Measurements from ENCODE around the gene MAML2.

MAML2 gene

DNA sequence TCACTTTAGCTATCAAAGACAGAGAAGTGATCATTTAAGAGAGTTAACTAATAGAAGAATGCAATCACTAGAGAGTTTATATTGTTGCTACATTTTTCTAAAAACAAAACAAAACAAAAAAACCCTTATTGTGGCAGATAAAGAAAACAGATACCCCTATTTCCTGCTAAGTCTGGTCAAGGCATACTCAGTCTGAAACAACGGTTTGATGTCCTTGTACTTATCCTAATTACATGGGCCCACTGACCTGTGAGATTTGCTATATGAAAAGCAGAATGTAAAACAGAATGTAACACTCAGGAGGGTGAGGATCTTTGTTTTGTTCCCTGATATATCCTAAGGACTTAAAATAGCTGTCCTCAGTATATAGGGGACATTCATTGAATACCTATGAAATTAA is 24.6 kb downstream of the MAML2 start:
- in situ Hi-C loops (cut with MboI; ENCODE audit: low sequenced_read_pairs) = no loop called here
- no peak overlapping the region for H3K4me3 ChIP-seq
- H3K9me3 ChIP-seq = no peaks in the 10 kb centered on the region
- H3K27me3 ChIP-seq (ENCODE audit: low read depth) = no peaks in the 10 kb centered on the region
- peaks cover under 1% of the 10 kb centered on the region for H3K4me1 ChIP-seq
- no peaks in the 10 kb centered on the region for H3K36me3 ChIP-seq (replicated peaks)
- DNase-seq (ENCODE audit: low spot score in 2 of 2) = no peak

DNA sequence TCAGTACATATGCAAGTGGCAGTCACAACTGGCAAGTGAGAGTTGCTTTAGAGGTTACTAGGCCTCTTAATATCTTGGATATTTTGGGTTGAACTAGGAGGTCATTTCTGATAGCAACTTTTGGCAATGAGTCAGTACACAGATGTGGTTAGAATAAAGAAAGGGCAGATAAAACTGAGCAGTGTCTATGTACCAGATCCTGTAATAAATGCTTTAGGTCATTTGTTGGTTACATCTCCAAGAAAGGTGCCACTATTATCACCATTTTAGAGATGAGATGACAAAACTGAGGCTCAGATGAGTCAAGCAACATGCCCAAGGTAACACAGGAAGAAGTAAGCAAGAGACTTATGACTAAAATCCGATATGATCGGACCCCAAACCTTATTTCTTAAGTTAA is 25.0 kb downstream of the MAML2 start:
- Histone ChIP-seq H3K36me3 (replicated peaks) (no peaks in the 10 kb centered on the region), H3K9me3 (no peaks in the 10 kb centered on the region), H3K4me1 (no peaks in the 10 kb centered on the region; the same call in none of the 2 replicates), H3K4me3 (no peak overlapping the region), H3K27me3 (ENCODE audit: low read depth) (no peaks in the 10 kb centered on the region)
- DNase-seq (ENCODE audit: low spot score in 2 of 2) = no peak
- in situ Hi-C loops (cut with MboI; ENCODE audit: low sequenced_read_pairs) = no loop called here

DNA sequence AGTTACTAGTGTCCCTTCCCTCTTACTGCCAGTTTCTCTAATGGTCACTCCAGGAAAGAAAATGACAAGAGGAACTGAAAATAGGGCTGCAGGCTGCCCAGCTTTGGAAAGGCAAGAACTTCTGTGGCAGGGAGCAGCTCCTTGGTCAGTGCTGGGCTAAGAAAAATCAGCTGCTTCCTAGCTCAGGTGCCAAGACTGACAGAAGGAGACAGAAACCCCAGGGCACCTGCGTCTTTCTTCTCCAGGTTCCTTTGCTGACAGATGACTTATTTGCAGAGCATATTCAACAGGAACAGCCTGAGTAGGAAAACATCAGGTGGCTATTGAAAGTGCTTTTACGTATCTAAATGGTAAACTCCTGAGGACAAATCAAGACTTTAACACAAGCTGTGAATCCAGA is 25.4 kb downstream of the MAML2 start:
- no peaks in the 10 kb centered on the region for H3K36me3 ChIP-seq (replicated peaks)
- no peak overlapping the region for H3K4me3 ChIP-seq
- H3K4me1 ChIP-seq = no peaks in the 10 kb centered on the region; the same call in none of the 2 replicates
- in situ Hi-C loops (cut with MboI; ENCODE audit: low sequenced_read_pairs) = no loop called here
- H3K9me3 ChIP-seq = no peaks in the 10 kb centered on the region
- DNase-seq (ENCODE audit: low spot score in 2 of 2) = no peak
- H3K27me3 ChIP-seq (ENCODE audit: low read depth) = no peaks in the 10 kb centered on the region

DNA sequence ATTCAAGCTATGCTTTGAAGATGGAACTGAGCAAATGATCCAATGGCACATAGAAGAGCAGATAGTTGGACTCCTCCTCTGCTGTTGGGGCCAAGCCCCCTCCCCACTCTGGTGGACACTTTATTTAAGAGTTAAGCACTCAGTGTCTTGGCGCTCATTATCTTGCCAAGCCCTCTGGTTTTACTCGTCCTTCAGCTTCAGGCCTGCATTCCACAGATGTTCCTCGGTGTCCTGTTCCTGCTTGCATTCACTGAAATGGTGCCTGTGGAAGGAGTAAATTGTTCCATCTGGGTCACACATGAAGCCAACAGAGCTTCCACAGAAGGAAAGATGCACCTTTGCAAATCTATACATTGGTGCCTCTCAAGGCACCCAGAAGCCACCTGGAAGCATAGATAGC is 26.1 kb downstream of the MAML2 start:
- H3K36me3 ChIP-seq (replicated peaks) = no peaks in the 10 kb centered on the region
- H3K4me1 ChIP-seq = peaks cover 3% of the 10 kb centered on the region
- no peaks in the 10 kb centered on the region for H3K27me3 ChIP-seq (ENCODE audit: low read depth)
- DNase-seq (ENCODE audit: low spot score in 2 of 2) = no peak
- H3K9me3 ChIP-seq = no peaks in the 10 kb centered on the region
- no peak overlapping the region for H3K4me3 ChIP-seq
- in situ Hi-C loops (cut with MboI; ENCODE audit: low sequenced_read_pairs) = no loop called here

DNA sequence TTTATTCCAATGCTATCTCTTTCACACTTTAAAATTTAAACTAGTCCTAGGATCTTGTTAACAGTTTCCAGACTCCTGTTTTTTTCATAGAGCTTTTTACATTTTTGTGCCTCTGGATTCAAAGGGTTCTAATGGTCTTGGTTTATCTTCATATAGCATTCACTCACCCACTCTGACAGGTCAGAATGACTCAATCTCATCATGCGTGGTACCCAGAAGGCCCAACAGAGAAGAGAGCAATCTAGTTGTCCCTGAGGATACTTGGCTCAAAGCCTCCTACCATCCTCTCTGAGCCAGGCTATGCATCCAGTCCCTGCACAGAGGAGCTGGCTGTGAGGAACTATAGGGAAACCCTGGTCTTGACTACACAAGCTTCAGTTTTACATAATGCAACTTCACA is 27.5 kb downstream of the MAML2 start:
- no peak for DNase-seq (ENCODE audit: low spot score in 2 of 2)
- no peaks in the 10 kb centered on the region for H3K36me3 ChIP-seq (replicated peaks)
- H3K9me3 ChIP-seq = no peaks in the 10 kb centered on the region
- in situ Hi-C loops (cut with MboI; ENCODE audit: low sequenced_read_pairs) = no loop called here
- H3K27me3 ChIP-seq (ENCODE audit: low read depth) = no peaks in the 10 kb centered on the region
- no peak overlapping the region for H3K4me3 ChIP-seq
- peaks cover 14% of the 10 kb centered on the region for H3K4me1 ChIP-seq

DNA sequence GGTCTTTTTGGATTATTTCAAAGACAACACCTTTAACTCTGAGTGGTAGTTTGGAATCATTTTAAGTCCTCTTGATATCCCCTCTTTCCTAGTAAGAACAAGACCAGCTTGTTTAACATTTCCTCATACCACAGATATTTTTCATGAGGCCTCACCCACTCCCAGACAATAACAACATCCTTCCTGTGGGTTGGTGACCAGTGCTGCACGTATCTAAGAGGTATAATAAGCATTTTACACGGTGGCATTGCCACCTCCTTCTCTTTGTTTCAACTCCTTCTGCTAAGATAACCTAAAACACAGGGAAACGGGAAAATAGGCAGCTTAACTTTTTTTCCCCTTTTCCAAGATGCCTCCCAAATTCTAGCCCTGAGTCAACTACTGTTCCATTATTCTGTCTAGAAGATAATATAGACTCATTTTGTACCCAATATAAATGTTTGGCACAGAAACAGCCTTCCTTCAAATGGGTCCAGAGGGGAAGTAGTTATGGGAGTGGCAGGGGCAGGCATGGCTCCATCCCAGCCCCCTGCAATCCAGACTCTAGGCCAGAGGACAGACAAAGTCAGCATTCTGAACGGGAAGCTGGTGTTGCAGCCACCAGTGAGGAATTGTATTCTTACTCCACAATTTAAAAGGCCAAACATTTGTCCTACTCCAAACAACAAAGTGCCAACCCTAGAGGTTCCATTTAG is 28.5 kb downstream of the MAML2 start:
- Histone ChIP-seq H3K36me3 (replicated peaks) (no peaks in the 10 kb centered on the region), H3K4me1 (peaks cover 14% of the 10 kb centered on the region)
- in situ Hi-C loops (cut with MboI; ENCODE audit: low sequenced_read_pairs) = no loop called here

DNA sequence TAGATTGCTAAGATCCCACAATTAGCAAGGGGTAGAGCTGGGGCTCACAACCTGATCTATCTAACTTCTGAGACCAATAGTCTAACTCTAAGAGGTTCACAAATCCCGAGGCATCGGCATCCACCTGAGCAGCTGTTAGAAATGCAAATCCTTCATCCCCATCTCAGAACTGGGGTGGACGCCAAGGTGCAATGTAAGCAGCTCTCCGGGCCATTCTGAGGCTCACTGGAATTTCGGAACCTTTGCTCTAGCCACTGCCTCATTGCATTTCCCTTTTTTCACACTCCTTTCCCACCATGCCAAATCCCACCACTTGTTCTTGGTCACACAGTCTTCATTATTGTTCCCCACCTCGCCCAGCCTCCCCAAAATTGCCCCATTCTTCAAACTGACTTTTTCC is 29.8 kb downstream of the MAML2 start:
- Histone ChIP-seq H3K4me1 (peaks cover 28% of the 10 kb centered on the region), H3K9me3 (no peaks in the 10 kb centered on the region), H3K4me3 (no peak overlapping the region), H3K36me3 (replicated peaks) (no peaks in the 10 kb centered on the region), H3K27me3 (ENCODE audit: low read depth) (no peaks in the 10 kb centered on the region)
- no peak for DNase-seq (ENCODE audit: low spot score in 2 of 2)
- in situ Hi-C loops (cut with MboI; ENCODE audit: low sequenced_read_pairs) = no loop called here

More for the DNA sequence above, 28.5 kb downstream of the MAML2 start:
- DNase-seq (ENCODE audit: low spot score in 2 of 2) = no peak
- Histone ChIP-seq H3K4me3 (no peak overlapping the region), H3K9me3 (no peaks in the 10 kb centered on the region), H3K27me3 (ENCODE audit: low read depth) (no peaks in the 10 kb centered on the region)

DNA sequence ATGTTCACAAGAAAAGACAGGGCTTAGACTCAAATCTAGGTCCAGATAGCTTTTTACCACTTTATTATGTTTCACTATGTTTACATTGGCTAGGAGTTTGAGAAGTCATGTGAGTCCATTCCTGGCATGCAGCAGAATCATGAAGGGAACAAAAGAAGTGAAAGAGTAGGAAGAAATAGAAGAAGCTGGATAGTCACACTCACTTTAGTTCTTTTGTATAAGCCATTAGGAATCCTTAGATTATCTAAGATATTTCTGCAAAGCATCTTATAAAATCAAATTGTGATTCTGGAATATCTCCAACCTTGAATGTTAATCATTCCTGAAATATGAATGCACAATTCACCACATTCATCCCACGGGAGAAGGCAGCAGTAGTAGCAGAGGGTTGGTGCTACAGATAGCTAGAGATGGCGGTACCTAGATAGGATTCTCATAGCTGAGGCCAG is 31.9 kb downstream of the MAML2 start:
- in situ Hi-C loops (cut with MboI; ENCODE audit: low sequenced_read_pairs) = no loop called here
- H3K9me3 ChIP-seq = no peaks in the 10 kb centered on the region
- H3K4me1 ChIP-seq = peaks cover 46% of the 10 kb centered on the region
- no peaks in the 10 kb centered on the region for H3K27me3 ChIP-seq (ENCODE audit: low read depth)
- DNase-seq (ENCODE audit: low spot score in 2 of 2) = no peak
- no peak overlapping the region for H3K4me3 ChIP-seq
- no peaks in the 10 kb centered on the region for H3K36me3 ChIP-seq (replicated peaks)

DNA sequence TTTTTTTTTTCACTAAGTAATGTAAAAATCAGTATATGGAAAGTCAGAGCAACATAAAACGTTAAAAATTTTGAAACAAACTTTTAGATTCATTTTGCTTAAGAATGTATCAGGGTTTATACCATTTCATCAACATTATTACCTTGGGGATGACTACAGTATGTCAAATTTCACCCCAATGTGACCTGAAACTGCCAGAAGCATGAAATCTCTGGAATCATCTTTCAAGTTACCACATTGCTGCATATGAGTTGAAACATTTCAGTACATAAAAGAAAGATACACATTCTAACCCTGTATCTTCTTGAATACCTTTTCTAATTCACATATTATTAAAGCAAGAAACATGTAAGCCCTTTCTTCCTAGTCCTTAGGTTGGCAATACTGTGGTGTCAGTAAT is 32.8 kb downstream of the MAML2 start:
- Histone ChIP-seq H3K4me1 (peaks cover 47% of the 10 kb centered on the region), H3K36me3 (replicated peaks) (no peaks in the 10 kb centered on the region), H3K4me3 (no peak overlapping the region), H3K9me3 (no peaks in the 10 kb centered on the region), H3K27me3 (ENCODE audit: low read depth) (no peaks in the 10 kb centered on the region)
- in situ Hi-C loops (cut with MboI; ENCODE audit: low sequenced_read_pairs) = no loop called here
- DNase-seq (ENCODE audit: low spot score in 2 of 2) = no peak

DNA sequence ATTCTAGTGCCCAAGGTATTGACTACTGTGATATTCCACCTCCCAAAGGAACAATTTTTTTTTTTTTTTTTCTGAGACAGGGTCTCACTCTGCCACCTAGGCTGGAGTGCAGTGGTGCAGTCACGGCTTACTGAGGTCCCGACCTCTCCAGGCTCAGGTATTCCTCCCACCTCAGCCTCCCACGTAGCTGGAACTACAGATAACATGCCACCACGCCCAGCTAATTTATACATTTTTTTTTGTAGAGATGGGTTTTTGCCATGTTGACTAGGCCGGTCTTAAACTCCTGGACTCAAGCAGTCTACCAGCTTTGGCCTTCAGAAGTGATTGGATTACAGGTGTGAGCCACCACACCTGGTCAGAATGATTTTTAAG is 33.4 kb downstream of the MAML2 start:
- peaks cover 47% of the 10 kb centered on the region for H3K4me1 ChIP-seq
- no peaks in the 10 kb centered on the region for H3K27me3 ChIP-seq (ENCODE audit: low read depth)
- no peak for DNase-seq (ENCODE audit: low spot score in 2 of 2)
- no peaks in the 10 kb centered on the region for H3K36me3 ChIP-seq (replicated peaks)
- no peaks in the 10 kb centered on the region for H3K9me3 ChIP-seq
- in situ Hi-C loops (cut with MboI; ENCODE audit: low sequenced_read_pairs) = no loop called here
- H3K4me3 ChIP-seq = no peak overlapping the region

DNA sequence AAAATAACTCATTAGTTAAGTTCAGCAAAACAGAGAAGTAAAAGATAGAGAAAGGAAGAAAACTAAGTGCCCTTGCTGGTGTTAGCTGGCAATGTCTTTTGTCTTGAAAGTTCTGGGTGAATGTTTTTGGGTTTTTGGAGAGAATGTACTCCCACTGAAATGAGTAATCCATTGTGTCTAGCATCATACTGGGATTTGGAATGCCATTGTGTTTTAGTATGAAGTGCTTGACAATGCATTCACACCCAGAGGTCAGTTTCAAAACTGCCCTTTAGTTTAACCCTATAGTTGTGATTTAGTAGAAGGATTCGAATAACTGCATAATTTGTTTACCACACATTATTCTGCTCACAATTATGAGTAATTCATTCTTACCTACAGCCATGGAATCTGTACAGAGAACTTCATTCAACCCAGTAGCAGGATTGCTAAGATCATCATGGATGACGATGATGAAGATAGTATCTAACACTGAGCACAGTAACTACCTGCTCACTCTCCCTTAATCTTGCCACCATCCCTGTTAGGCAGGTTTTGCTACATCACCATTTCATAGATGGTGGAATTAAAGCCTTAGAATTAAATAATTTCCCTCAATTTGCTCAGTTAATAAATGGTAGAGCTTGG is 33.9 kb downstream of the MAML2 start:
- H3K27me3 ChIP-seq (ENCODE audit: low read depth) = no peaks in the 10 kb centered on the region
- H3K4me3 ChIP-seq = no peak overlapping the region
- H3K36me3 ChIP-seq (replicated peaks) = no peaks in the 10 kb centered on the region
- peak in 1 of 2 experiments; percentile 77 for DNase-seq (ENCODE audit: low spot score in 2 of 2)
- H3K9me3 ChIP-seq = no peaks in the 10 kb centered on the region
- in situ Hi-C loops (cut with MboI; ENCODE audit: low sequenced_read_pairs) = no loop called here
- H3K4me1 ChIP-seq = peaks cover 47% of the 10 kb centered on the region

DNA sequence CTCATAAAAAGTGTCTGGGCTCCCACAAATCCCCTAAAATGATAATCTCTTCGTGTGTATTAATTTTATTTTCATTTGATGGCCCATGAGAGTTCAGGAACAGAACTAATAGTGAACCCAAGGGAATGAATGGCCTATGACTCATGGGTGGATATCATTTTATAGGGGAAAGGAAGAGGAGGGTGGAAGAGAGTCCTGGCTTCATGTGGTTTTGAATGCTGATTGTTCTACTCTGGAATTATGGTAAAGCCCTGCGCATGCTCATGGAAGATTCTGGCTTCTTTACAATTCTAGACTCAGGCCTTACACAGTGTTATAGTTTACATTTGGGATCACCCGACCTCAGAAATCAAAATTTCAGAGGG is 35.2 kb downstream of the MAML2 start:
- in situ Hi-C loops (cut with MboI; ENCODE audit: low sequenced_read_pairs) = no loop called here
- Histone ChIP-seq H3K36me3 (replicated peaks) (no peaks in the 10 kb centered on the region), H3K4me3 (peak overlapping the region; percentile 2), H3K9me3 (no peaks in the 10 kb centered on the region), H3K27me3 (ENCODE audit: low read depth) (no peaks in the 10 kb centered on the region), H3K4me1 (peaks cover 51% of the 10 kb centered on the region)
- DNase-seq (ENCODE audit: low spot score in 2 of 2) = peak; percentile 56 to 88

DNA sequence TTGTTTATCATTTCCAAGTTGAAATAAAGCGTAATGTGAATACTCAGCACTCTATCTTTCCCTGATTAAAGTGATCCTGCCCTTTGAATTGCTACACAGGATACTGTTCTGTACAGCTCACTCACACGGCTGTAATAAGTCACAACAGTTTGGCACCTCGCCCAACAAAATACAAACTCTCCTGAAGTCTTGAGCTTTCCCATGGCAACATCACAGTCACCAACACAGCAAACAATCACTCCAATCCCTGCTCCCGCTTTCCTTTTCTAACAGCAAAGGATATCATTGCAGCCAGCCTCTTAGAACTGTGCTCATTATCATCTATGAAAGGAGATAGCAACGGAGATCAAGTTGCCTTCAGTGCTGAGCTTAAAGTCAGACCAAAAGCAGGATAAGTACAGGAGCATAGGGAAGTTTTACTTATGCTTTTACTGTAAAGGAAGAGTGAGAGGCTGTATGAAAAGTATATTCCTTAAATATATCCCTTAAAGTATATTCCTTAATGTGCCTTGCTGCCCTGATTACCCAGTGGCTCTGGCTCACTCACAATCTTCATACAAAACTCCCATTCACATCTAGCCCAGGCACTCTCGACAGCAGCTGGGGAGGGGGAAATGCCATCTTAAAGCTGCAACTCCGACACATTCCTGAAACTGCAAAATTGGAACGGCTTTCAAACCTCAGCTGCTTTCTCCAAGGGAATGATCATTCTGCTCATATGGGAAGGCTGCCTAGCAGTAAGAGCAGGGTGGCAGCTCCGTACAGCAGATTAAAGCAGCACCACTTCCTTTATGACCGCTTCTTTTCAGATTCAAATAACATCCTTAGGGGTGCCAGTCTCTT is 35.8 kb downstream of the MAML2 start:
- no peaks in the 10 kb centered on the region for H3K9me3 ChIP-seq
- no peaks in the 10 kb centered on the region for H3K27me3 ChIP-seq (ENCODE audit: low read depth)
- peak; percentile 92 to 93 for DNase-seq (ENCODE audit: low spot score in 2 of 2)
- in situ Hi-C loops (cut with MboI; ENCODE audit: low sequenced_read_pairs) = no loop called here
- peaks cover 51% of the 10 kb centered on the region for H3K4me1 ChIP-seq
- peak overlapping the region; percentile 2 for H3K4me3 ChIP-seq
- no peaks in the 10 kb centered on the region for H3K36me3 ChIP-seq (replicated peaks)

DNA sequence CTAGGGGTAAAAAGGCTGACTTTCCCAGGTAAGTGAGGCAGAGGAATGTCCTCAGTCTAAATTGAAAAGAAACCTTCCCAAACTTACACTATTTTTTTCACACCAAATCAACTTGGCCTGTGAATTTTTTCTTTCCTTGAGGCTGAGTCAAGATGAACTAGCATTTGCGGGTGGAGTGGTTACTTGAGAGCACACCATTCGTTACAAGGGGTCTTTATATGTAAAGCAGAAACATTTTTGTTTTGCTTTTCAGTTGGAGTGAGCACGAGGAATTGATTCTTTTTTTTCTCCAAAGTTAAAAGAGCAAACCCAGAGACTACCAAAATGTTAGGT is 36.4 kb downstream of the MAML2 start:
- no peak for DNase-seq (ENCODE audit: low spot score in 2 of 2)

More for the DNA sequence above, 36.4 kb downstream of the MAML2 start:
- Histone ChIP-seq H3K36me3 (replicated peaks) (no peaks in the 10 kb centered on the region), H3K27me3 (ENCODE audit: low read depth) (no peaks in the 10 kb centered on the region), H3K4me3 (0 out of 2 replicates have a peak overlapping the region, but pooled peaks have one; percentile 1), H3K4me1 (peaks cover 49% of the 10 kb centered on the region), H3K9me3 (no peaks in the 10 kb centered on the region)
- in situ Hi-C loops (cut with MboI; ENCODE audit: low sequenced_read_pairs) = no loop called here
